ENCODE data around the gene RAMP3.

The RAMP3 gene

DNA sequence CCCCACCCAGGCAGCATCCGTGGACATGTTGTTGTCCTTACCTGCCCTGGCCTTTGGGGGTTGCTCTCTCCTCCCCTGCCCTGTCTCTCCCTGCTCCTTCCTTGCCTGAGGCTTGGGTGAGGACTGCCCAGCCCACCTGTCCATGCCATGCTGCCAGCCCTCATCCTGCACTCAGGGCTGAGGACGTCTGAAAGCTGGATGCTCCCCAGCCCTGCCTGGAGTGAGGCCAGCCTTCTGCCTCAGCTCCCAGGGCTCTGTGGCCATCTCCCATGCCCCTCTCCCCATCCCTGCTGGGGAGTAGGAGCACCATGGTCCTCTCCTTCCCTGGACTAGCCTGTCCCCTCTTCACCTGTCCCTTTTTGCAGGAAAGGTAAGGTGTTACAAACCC, 68.4 kb downstream of the RAMP3 start:
- DNase-seq, result no peak

- no peak for DNase-seq
Observed at GRCh38 chr7:45229156-45229920, 71.7 kb downstream of the RAMP3 start.

DNA sequence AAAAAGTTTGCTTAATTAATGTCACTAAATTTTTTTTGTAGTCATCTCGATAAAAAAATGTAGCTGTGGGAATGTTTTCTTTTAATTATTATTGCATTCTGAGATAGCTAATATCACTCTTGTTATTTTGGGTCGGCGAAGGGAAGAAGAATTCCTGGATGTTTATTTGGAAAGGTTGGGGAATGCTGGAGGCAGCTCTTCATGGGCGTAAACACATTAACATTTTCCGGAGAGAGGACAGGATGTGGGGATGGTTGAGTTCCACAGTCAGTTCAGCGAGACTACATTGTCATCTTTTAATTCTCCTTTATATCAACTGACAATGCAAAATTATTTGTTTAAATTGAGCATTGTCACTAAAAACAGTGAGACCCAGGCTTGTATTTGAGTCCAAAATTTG, 72.5 kb downstream of the RAMP3 start:
- DNase-seq, result no peak

DNA sequence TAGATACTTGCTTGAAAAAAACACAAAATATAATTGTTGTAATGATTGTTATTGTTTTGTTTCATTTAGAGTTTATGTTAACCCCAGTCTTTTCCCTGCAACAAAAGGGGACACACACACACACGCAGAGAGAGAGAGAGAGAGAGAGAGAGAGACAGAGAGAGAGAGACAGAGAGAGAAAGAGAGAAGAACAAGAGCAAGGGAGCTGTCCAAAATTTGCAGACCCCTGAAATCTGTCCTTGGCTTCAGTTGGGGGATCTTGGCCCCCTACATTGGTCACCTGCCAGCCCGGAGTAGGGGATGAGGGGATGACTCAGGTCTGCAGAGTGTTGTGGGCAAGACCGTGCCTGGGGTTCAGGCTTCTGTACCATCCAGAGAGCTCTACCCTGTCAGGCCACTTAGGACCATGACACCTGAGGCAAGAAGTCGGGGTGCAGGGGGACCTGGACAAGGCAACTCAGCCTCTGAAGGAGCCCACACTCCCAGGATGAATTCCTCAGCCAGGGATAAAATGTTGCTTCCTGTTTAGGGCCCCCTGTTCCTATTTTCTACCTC, 73.1 kb downstream of the RAMP3 start:
- no peak for DNase-seq

GRCh38 chr7:45233249-45233775, 75.7 kb downstream of the RAMP3 start:
- no peak for DNase-seq
